Lung (tissue), 12 donors: ENCODE measurements around the gene SEC61B. TPM values are rescaled to one million over a fixed set of nuclear protein-coding genes. Genes with fewer than 3 reads are reported as not detected.
"Not testable (repeated sequence)": the region's sequence is repeated elsewhere in the genome, so short reads cannot be mapped to it uniquely, and the experiment has no call there.

Experiments used
- ATAC-seq: fragments of 200-7000 bp; cut with Tn5 transposase; one replicate; pipeline ENCODE4 v1.9.1; 2020; ENCODE audit warnings: moderate number of reproducible peaks; ENCODE audit not compliant: insufficient read depth, low FRiP score
- DNase-seq, 3 donors: peaks; one replicate each; pipeline ENCODE4 v3.0.0-alpha.2; 2013 to 2017
- H3K27ac ChIP-seq, 2 donors: one replicate each; pipeline ENCODE4 v1.5.1; 2013; ENCODE audit warnings: mild to moderate bottlenecking in 2 of 2, moderate library complexity in 2 of 2, control low read depth in 1 of 2, inconsistent platforms in 1 of 2, low read depth in 1 of 2, low read length in 1 of 2
- H3K27me3 ChIP-seq, 3 donors: one replicate each; pipeline ENCODE4 v1.5.1; 2013; ENCODE audit warnings: low read length in 2 of 3; ENCODE audit not compliant: control insufficient read depth in 3 of 3, insufficient read depth in 3 of 3
- H3K36me3 ChIP-seq, 4 donors: one replicate each; pipeline ENCODE4 v1.5.1; 2013; ENCODE audit warnings: low read length in 4 of 4, mild to moderate bottlenecking in 1 of 4, moderate library complexity in 1 of 4; ENCODE audit not compliant: control insufficient read depth in 4 of 4, insufficient read depth in 4 of 4
- H3K4me1 ChIP-seq, 5 donors: one replicate each; pipeline ENCODE4 v1.5.1; 2013; ENCODE audit warnings: low read length in 5 of 5, mild to moderate bottlenecking in 2 of 5, moderate library complexity in 1 of 5; ENCODE audit not compliant: control insufficient read depth in 5 of 5, insufficient read depth in 5 of 5
- H3K4me3 ChIP-seq: one replicate; pipeline ENCODE4 v1.5.1; 2013; ENCODE audit warnings: mild to moderate bottlenecking, control low read depth, moderate library complexity
- H3K9ac ChIP-seq, 2 donors: one replicate each; pipeline ENCODE4 v1.5.1; 2013; ENCODE audit warnings: low read length in 2 of 2, control low read depth in 1 of 2; ENCODE audit not compliant: insufficient read depth in 1 of 2
- H3K9me3 ChIP-seq, 4 donors: one replicate each; pipeline ENCODE4 v1.5.1; 2013; ENCODE audit warnings: low read length in 3 of 4, mild to moderate bottlenecking in 1 of 4, moderate library complexity in 1 of 4; ENCODE audit not compliant: control insufficient read depth in 4 of 4, insufficient read depth in 3 of 4
- WGBS, 2 donors: extraction: QIAGEN DNeasy Blood & Tissue Kit; methylation state at CpG; one replicate each; pipeline ENCODE4 v1.1.7; 2013; 5-methylcytosine and 5-hydroxymethylcytosine counted together
- polyA plus RNA-seq, 2 donors: library from polyadenylated mRNA; stranded (reverse); fragments of 200-250 nt; gene quantifications; one replicate each; pipeline ENCODE4 v1.2.1, GENCODE V29; 2013
- total RNA-seq, 2 donors: library from RNA; depleted of rRNA in 1 of 2; stranded (reverse); fragments of >200 nt in 1 of 2; gene quantifications; one replicate each; pipeline ENCODE4 v1.2.1, GENCODE V29; 2014 to 2021
- TF ChIP-seq, protein P1 (sequence below): IDR thresholded peaks from 2 replicates; pipeline ENCODE4 v1.5.1; 2012; ENCODE audit warnings: mild to moderate bottlenecking; ENCODE audit errors: control extremely low read depth, extremely low read depth
- donor health status: control.
- donor health status: control.
- donor health status: Bipolar disorder and iron deficiency.
- donor health status: healthy.
- donor health status: DM: yes; HTN: yes; CAD: no.

The SEC61B gene
- total and polyA plus RNA-seq, 4 donors: 35.9 to 516 (median 267) TPM

DNA sequence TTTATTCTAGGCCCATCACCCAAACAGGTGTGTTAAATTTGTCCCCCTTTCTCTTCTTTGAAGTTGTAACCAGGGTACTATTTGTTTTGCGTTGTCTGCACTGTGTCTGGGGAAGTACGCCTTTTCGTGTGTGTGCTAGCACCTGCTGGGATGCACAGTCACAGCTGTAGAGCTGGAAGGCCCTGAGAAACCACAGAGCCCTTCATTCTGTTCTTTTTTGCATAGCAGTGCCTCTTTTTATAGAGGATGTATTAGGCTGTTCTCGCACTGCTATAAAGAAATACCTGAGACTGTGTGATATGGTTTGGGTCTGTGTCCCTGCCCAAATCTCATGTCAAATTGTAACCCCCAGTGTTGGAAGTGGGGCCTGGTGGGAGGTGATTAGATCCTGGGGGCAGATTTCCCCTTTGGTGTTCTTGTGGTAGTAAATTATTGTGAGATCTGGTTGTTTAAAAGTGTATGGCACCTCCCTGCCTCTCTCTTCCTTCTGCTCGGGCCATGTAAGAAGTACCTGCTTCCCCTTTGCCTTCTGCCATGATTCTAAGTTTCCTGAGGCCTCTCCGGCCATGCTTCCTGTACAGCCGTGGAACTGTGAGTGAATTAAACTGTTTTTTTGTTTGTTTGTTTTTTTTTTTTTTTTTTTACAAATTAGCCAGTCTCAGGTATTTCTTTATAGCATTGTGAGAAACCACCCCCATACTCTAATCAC is 14.0 kb downstream of the SEC61B start:
- TF ChIP-seq, protein P1, sequence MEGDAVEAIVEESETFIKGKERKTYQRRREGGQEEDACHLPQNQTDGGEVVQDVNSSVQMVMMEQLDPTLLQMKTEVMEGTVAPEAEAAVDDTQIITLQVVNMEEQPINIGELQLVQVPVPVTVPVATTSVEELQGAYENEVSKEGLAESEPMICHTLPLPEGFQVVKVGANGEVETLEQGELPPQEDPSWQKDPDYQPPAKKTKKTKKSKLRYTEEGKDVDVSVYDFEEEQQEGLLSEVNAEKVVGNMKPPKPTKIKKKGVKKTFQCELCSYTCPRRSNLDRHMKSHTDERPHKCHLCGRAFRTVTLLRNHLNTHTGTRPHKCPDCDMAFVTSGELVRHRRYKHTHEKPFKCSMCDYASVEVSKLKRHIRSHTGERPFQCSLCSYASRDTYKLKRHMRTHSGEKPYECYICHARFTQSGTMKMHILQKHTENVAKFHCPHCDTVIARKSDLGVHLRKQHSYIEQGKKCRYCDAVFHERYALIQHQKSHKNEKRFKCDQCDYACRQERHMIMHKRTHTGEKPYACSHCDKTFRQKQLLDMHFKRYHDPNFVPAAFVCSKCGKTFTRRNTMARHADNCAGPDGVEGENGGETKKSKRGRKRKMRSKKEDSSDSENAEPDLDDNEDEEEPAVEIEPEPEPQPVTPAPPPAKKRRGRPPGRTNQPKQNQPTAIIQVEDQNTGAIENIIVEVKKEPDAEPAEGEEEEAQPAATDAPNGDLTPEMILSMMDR: no peak
- Histone ChIP-seq H3K27ac (no peak overlapping the region), H3K4me1 (peaks cover 0 to 14% (median 0%) of the 10 kb centered on the region in 5 donors), H3K36me3 (peaks cover 5 to 19% (median 8%) of the 10 kb centered on the region in 4 donors), H3K9ac (no peak overlapping the region), H3K27me3 (no peaks in the 10 kb centered on the region), H3K9me3 (no peaks in the 10 kb centered on the region), H3K4me3 (no peak overlapping the region)
- no peak for ATAC-seq
- WGBS, 2 donors: 25 to 72% methylated on average over 7 of the region's 7 CpGs
- no peak for DNase-seq

DNA sequence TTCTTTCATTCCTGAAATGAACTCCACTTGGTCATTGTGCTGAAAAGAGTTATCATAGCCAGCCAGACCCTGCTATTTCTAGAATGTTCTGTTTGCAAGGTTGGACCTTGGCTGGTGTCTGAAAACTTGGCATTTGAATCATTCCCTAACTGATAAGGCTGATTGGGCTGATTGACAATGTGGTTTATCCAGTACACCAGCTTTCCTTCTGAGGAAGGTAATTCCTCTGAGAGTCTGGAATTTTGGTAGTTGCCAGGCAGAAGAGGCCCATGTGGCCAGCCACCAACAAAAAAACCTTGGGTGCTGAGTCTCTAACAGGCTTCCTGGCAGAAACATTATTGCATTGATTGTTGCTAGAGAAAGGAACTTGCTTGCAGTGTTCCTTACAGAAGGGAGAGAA is 15.3 kb downstream of the SEC61B start:
- Histone ChIP-seq H3K9me3 (no peaks in the 10 kb centered on the region), H3K4me1 (peaks cover 0 to 14% (median 0%) of the 10 kb centered on the region in 5 donors), H3K27me3 (no peaks in the 10 kb centered on the region), H3K4me3 (no peak overlapping the region), H3K9ac (no peak overlapping the region), H3K27ac (no peak overlapping the region), H3K36me3 (peaks cover 0 to 18% (median 5%) of the 10 kb centered on the region in 4 donors)
- no peak for DNase-seq
- ATAC-seq: no peak
- TF ChIP-seq, protein P1: no peak

DNA sequence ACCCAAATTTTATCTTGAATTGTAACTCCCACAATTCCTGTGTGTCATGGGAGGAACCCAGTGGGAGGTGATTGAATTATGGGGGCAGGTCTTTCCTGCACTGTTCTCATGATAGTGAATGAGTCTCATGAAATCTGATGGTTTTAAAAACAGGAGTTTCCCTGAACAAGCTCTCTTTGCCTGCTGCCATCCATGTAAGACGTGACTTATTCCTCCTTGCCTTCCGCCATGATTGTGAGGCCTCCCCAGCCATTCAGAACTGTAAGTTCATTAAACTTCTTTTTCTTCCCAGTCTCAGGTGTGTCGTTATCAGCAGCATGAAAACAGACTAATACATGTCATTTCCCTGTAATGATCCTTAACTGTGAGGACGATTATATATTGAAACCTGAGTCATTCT is 15.8 kb downstream of the SEC61B start:
- not testable (repeated sequence) for H3K9me3 ChIP-seq, DNase-seq, H3K27me3 ChIP-seq, H3K27ac ChIP-seq, H3K4me3 ChIP-seq, ATAC-seq, H3K9ac ChIP-seq
- Histone ChIP-seq H3K36me3 (peaks cover 0 to 16% (median 3%) of the 10 kb centered on the region in 4 donors), H3K4me1 (peaks cover 0 to 14% (median 0%) of the 10 kb centered on the region in 5 donors)
- WGBS, 2 donors: 96% methylated on average over 4 of the region's 4 CpGs

DNA sequence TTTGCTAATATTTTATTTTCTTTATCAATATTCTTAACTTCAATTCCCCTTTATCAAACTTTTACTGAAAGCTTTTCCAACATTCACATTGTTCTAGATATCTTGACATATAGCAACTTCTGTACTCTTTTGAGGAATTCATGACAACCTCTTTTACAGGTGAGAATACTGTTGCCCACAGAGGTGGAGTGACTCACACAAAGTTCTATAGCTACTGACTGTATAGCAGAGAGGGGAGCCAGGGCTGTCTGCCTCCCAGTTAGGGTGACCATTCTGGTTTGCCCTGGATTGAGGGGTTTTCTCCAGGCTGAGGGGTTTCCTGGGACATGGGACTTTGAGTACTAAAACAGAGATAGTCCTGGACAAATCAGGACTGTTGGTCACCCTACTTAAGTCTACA is 16.2 kb downstream of the SEC61B start:
- DNase-seq: no peak
- peaks cover 0 to 13% (median 4%) of the 10 kb centered on the region in 4 donors for H3K36me3 ChIP-seq

More for the DNA sequence above, 16.2 kb downstream of the SEC61B start:
- no peaks in the 10 kb centered on the region for H3K9me3 ChIP-seq
- H3K9ac ChIP-seq: no peak overlapping the region
- ATAC-seq: no peak
- H3K4me1 ChIP-seq: peaks cover 0 to 14% (median 0%) of the 10 kb centered on the region in 5 donors
- no peak overlapping the region for H3K4me3 ChIP-seq
- TF ChIP-seq, protein P1: no peak
- no peak overlapping the region for H3K27ac ChIP-seq
- H3K27me3 ChIP-seq: no peaks in the 10 kb centered on the region
